ENCODE data around the gene IL1B. TPM values are rescaled to one million over a fixed set of nuclear protein-coding genes. Genes with fewer than 3 reads are reported as not detected.

IL1B gene
- 1 to 10 TPM; 1.0 to 3.1 TPM for total RNA-seq
- under 1 TPM; 0.25 to 0.51 TPM for polyA plus RNA-seq

DNA sequence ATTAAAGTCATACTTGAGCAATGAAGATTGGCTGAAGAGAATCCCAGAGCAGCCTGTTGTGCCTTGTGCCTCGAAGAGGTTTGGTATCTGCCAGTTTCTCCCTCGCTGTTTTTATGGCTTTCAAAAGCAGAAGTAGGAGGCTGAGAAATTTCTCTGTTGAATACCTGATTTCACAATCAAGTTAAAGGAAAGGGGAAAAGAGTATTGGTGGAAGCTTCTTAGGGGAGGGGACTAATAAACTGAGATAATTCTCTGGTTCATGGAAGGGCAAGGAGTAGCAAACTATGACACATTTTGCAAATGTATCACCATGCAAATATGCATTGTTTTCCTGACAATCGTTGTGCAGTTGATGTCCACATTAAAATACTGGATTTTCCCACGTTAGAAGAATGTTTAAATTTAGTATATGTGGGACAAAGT, at the start of gene IL1B:
IL1B (minus strand) TSS at position 85 of the 423 bp plus-strand sequence. CDS start 550 bp downstream, outside the sequence.
- TF ChIP-seq, protein P1, sequence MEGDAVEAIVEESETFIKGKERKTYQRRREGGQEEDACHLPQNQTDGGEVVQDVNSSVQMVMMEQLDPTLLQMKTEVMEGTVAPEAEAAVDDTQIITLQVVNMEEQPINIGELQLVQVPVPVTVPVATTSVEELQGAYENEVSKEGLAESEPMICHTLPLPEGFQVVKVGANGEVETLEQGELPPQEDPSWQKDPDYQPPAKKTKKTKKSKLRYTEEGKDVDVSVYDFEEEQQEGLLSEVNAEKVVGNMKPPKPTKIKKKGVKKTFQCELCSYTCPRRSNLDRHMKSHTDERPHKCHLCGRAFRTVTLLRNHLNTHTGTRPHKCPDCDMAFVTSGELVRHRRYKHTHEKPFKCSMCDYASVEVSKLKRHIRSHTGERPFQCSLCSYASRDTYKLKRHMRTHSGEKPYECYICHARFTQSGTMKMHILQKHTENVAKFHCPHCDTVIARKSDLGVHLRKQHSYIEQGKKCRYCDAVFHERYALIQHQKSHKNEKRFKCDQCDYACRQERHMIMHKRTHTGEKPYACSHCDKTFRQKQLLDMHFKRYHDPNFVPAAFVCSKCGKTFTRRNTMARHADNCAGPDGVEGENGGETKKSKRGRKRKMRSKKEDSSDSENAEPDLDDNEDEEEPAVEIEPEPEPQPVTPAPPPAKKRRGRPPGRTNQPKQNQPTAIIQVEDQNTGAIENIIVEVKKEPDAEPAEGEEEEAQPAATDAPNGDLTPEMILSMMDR (IDR thresholded peaks at IDR 0.05; ENCODE audit: low read depth, low read length, missing input control): no peak
- no peak for TF ChIP-seq GABPA (IDR thresholded peaks at IDR 0.05 in 1 of 2, conservative IDR thresholded peaks at IDR 0.05 in 1 of 2)
- TF ChIP-seq, protein P2, sequence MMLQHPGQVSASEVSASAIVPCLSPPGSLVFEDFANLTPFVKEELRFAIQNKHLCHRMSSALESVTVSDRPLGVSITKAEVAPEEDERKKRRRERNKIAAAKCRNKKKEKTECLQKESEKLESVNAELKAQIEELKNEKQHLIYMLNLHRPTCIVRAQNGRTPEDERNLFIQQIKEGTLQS (IDR thresholded peaks at IDR 0.05): no peak
- no peak for TF ChIP-seq EGR1 (IDR thresholded peaks at IDR 0.05; ENCODE audit: low read depth in 2 of 2)
- no peak for TF ChIP-seq HNF4G (IDR thresholded peaks at IDR 0.05)
- TF ChIP-seq, protein P3, sequence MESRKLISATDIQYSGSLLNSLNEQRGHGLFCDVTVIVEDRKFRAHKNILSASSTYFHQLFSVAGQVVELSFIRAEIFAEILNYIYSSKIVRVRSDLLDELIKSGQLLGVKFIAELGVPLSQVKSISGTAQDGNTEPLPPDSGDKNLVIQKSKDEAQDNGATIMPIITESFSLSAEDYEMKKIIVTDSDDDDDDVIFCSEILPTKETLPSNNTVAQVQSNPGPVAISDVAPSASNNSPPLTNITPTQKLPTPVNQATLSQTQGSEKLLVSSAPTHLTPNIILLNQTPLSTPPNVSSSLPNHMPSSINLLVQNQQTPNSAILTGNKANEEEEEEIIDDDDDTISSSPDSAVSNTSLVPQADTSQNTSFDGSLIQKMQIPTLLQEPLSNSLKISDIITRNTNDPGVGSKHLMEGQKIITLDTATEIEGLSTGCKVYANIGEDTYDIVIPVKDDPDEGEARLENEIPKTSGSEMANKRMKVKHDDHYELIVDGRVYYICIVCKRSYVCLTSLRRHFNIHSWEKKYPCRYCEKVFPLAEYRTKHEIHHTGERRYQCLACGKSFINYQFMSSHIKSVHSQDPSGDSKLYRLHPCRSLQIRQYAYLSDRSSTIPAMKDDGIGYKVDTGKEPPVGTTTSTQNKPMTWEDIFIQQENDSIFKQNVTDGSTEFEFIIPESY (IDR thresholded peaks at IDR 0.05): no peak
- DNase-seq (ENCODE audit: low spot score): no peak
- Histone ChIP-seq H3K4me1 (ENCODE audit: control insufficient read depth in 4 of 4, insufficient read depth in 4 of 4, low read length in 3 of 4) (peaks cover 3 to 10% (median 8%) of the 10 kb centered on the region in 4 donors), H3K36me3 (ENCODE audit: control insufficient read depth in 4 of 4, insufficient read depth in 3 of 4, low read depth in 1 of 4, low read length in 3 of 4) (no peaks in the 10 kb centered on the region), H3K27ac (ENCODE audit: low read depth in 1 of 2, low read length in 2 of 2) (no peak within 1 kb of the TSS), H3K4me3 (ENCODE audit: low read depth in 1 of 3, low read length in 3 of 3) (peak within 1 kb of the TSS in 1 of 3 donors; percentile 9), H3K27me3 (ENCODE audit: control insufficient read depth in 4 of 4, insufficient read depth in 4 of 4, low read length in 3 of 4) (no peaks in the 10 kb centered on the region), H3K9me3 (ENCODE audit: control insufficient read depth in 4 of 4, low read length in 3 of 4) (no peaks in the 10 kb centered on the region), H3K9ac (ENCODE audit: low read depth in 1 of 2, low read length in 2 of 2) (no peak within 1 kb of the TSS)
- 66% methylated on average over 4 of the region's 4 CpGs for WGBS

DNA sequence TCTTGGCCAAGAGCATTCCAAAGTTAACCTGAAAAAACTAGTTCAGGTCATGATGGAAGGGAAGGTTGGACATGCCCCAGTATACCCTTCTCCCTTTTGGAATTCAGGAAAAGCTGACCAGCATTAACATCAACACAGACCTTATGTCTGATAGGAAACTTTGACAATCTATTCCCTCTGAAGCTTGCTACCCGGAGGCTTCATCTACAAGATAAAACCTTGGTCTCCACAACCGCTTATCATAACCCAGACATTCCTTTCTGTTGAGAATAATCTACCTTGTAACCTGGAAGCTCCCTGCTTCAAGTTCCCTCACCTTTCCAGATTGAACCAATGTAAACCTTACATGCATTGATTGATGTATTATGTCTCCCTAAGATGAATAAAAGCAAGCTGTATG, 49.7 kb upstream of the IL1B start:
- Histone ChIP-seq H3K27me3 (ENCODE audit: control insufficient read depth in 4 of 4, insufficient read depth in 4 of 4, low read length in 3 of 4) (no peaks in the 10 kb centered on the region), H3K9me3 (ENCODE audit: control insufficient read depth in 4 of 4, low read length in 3 of 4) (no peaks in the 10 kb centered on the region), H3K36me3 (ENCODE audit: control insufficient read depth in 4 of 4, insufficient read depth in 3 of 4, low read depth in 1 of 4, low read length in 3 of 4) (no peaks in the 10 kb centered on the region), H3K4me3 (ENCODE audit: low read depth in 1 of 3, low read length in 3 of 3) (no peak overlapping the region), H3K4me1 (ENCODE audit: control insufficient read depth in 4 of 4, insufficient read depth in 4 of 4, low read length in 3 of 4) (peaks cover 0 to 3% (median 0%) of the 10 kb centered on the region in 4 donors), H3K27ac (ENCODE audit: low read depth in 1 of 2, low read length in 2 of 2) (no peak overlapping the region), H3K9ac (ENCODE audit: low read depth in 1 of 2, low read length in 2 of 2) (no peak overlapping the region)
- 83% methylated on average over 2 of the region's 2 CpGs for WGBS
- no peak for TF ChIP-seq YY1 (IDR thresholded peaks at IDR 0.05)
- no peak for TF ChIP-seq FOXA1 (IDR thresholded peaks at IDR 0.05)
- no peak for TF ChIP-seq FOXA2 (IDR thresholded peaks at IDR 0.05)
- no peak for TF ChIP-seq JUND (IDR thresholded peaks at IDR 0.05)
- no peak for DNase-seq (ENCODE audit: low spot score)

DNA sequence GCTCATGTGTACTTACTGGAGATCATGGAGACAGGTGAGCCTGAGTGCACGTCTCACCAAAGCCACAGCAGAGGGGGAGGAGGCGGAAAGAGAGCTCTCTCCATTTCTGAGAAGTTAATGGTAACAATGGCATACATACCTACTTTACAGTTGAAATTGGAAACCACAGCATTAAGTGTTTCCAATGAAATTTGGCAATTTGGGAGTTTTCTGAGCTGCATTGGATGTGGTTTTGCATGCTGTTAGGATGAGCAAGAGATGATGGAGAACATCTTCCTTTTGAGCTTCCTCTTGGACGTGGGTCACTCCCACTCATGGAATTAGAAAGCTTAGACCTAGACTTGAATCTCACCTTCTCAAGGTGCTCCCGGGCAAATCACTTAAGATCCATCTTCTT, 48.9 kb upstream of the IL1B start:
- H3K9me3 ChIP-seq (ENCODE audit: control insufficient read depth in 4 of 4, low read length in 3 of 4): no peaks in the 10 kb centered on the region
- DNase-seq (ENCODE audit: low spot score): no peak
- WGBS: 69% methylated on average over 4 of the region's 4 CpGs
- no peaks in the 10 kb centered on the region for H3K36me3 ChIP-seq (ENCODE audit: control insufficient read depth in 4 of 4, insufficient read depth in 3 of 4, low read depth in 1 of 4, low read length in 3 of 4)
- no peaks in the 10 kb centered on the region for H3K27me3 ChIP-seq (ENCODE audit: control insufficient read depth in 4 of 4, insufficient read depth in 4 of 4, low read length in 3 of 4)
- H3K4me1 ChIP-seq (ENCODE audit: control insufficient read depth in 4 of 4, insufficient read depth in 4 of 4, low read length in 3 of 4): peaks cover 0 to 3% (median 0%) of the 10 kb centered on the region in 4 donors
- H3K4me3 ChIP-seq (ENCODE audit: low read depth in 1 of 3, low read length in 3 of 3): no peak overlapping the region
- H3K9ac ChIP-seq (ENCODE audit: low read depth in 1 of 2, low read length in 2 of 2): no peak overlapping the region
- H3K27ac ChIP-seq (ENCODE audit: low read depth in 1 of 2, low read length in 2 of 2): no peak overlapping the region
- no peak for TF ChIP-seq FOXA1 (IDR thresholded peaks at IDR 0.05)
- TF ChIP-seq, protein P4, sequence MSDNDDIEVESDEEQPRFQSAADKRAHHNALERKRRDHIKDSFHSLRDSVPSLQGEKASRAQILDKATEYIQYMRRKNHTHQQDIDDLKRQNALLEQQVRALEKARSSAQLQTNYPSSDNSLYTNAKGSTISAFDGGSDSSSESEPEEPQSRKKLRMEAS (IDR thresholded peaks at IDR 0.05): no peak
- no peak for TF ChIP-seq NR2F2 (IDR thresholded peaks at IDR 0.05)
- TF ChIP-seq TAF1 (conservative IDR thresholded peaks at IDR 0.05): no peak
- no peak for TF ChIP-seq FOXA2 (IDR thresholded peaks at IDR 0.05)
- no peak for TF ChIP-seq HNF4G (IDR thresholded peaks at IDR 0.05)
- TF ChIP-seq GABPA (IDR thresholded peaks at IDR 0.05 in 1 of 2, conservative IDR thresholded peaks at IDR 0.05 in 1 of 2): no peak
- TF ChIP-seq, protein P1 (IDR thresholded peaks at IDR 0.05; ENCODE audit: low read depth, low read length, missing input control): no peak
